ENCODE measurements around the gene DDX20.

Gene DDX20

GRCh38 chr1:111731956-111732355 is 23.7 kb upstream of the DDX20 start:
- no peak for TF ChIP-seq CTCF (IDR thresholded peaks at IDR 0.05; ENCODE audit: extremely low read depth, insufficient read depth, missing control alignments)
- in situ Hi-C loops (cut with MboI; ENCODE audit: low pct_unique_long_range_greater_than_20kb, low sequenced_read_pairs, unreplicated experiment) = no loop called here
- DNase-seq (ENCODE audit: low spot score) = no peak

- DNase-seq (ENCODE audit: low spot score) = no peak
- in situ Hi-C loops (cut with MboI; ENCODE audit: low pct_unique_long_range_greater_than_20kb, low sequenced_read_pairs, unreplicated experiment) = no loop called here
- TF ChIP-seq CTCF (IDR thresholded peaks at IDR 0.05; ENCODE audit: extremely low read depth, insufficient read depth, missing control alignments) = no peak
Measured at GRCh38 chr1:111732718-111733117, 23.0 kb upstream of the DDX20 start.

GRCh38 chr1:111733183-111733991 is 22.3 kb upstream of the DDX20 start:
- in situ Hi-C loops (cut with MboI; ENCODE audit: low pct_unique_long_range_greater_than_20kb, low sequenced_read_pairs, unreplicated experiment) = no loop called here
- no peak for TF ChIP-seq CTCF (IDR thresholded peaks at IDR 0.05; ENCODE audit: extremely low read depth, insufficient read depth, missing control alignments)
- DNase-seq (ENCODE audit: low spot score) = no peak

- in situ Hi-C loops (cut with MboI; ENCODE audit: low pct_unique_long_range_greater_than_20kb, low sequenced_read_pairs, unreplicated experiment) = no loop called here
- no peak for DNase-seq (ENCODE audit: low spot score)
- no peak for TF ChIP-seq CTCF (IDR thresholded peaks at IDR 0.05; ENCODE audit: extremely low read depth, insufficient read depth, missing control alignments)
Measured at GRCh38 chr1:111733992-111734341, 21.7 kb upstream of the DDX20 start.

- no peak for TF ChIP-seq CTCF (IDR thresholded peaks at IDR 0.05; ENCODE audit: extremely low read depth, insufficient read depth, missing control alignments)
- in situ Hi-C loops (cut with MboI; ENCODE audit: low pct_unique_long_range_greater_than_20kb, low sequenced_read_pairs, unreplicated experiment) = no loop called here
- DNase-seq (ENCODE audit: low spot score) = no peak
Measured at GRCh38 chr1:111734426-111734825, 21.3 kb upstream of the DDX20 start.

- DNase-seq (ENCODE audit: low spot score) = no peak
- in situ Hi-C loops (cut with MboI; ENCODE audit: low pct_unique_long_range_greater_than_20kb, low sequenced_read_pairs, unreplicated experiment) = no loop called here
- TF ChIP-seq CTCF (IDR thresholded peaks at IDR 0.05; ENCODE audit: extremely low read depth, insufficient read depth, missing control alignments) = no peak
Measured at GRCh38 chr1:111734856-111735255, 20.8 kb upstream of the DDX20 start.

Measured in GM13977 (cell line).